ENCODE results near the gene RAB10.

DNA sequence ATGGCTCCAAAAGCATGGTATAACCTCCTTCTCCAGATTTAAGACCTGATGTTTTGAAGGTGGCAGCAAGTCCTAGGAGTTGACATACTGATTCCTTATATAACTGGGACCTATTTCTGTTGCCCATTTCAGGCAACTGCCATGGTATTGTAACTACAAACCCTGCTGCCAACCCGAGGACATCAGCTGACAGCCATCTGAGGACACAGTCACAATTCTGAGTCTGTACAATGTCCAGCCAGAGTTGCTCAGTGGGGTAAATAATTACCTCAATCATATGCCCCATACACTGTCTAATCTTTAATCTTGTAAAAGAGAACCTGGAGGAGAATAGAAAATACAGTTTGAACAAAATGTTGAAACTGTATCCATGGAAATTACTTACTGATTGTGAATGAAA, 130.3 kb downstream of the RAB10 start:
- TF ChIP-seq EP300 (IDR thresholded peaks at IDR 0.05) = no peak
- TF ChIP-seq, protein P1, sequence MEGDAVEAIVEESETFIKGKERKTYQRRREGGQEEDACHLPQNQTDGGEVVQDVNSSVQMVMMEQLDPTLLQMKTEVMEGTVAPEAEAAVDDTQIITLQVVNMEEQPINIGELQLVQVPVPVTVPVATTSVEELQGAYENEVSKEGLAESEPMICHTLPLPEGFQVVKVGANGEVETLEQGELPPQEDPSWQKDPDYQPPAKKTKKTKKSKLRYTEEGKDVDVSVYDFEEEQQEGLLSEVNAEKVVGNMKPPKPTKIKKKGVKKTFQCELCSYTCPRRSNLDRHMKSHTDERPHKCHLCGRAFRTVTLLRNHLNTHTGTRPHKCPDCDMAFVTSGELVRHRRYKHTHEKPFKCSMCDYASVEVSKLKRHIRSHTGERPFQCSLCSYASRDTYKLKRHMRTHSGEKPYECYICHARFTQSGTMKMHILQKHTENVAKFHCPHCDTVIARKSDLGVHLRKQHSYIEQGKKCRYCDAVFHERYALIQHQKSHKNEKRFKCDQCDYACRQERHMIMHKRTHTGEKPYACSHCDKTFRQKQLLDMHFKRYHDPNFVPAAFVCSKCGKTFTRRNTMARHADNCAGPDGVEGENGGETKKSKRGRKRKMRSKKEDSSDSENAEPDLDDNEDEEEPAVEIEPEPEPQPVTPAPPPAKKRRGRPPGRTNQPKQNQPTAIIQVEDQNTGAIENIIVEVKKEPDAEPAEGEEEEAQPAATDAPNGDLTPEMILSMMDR (IDR thresholded peaks at IDR 0.05) = no peak

All from upper lobe of left lung (tissue), 4 donors.